ENCODE results near the gene KCNQ4.

KCNQ4 gene

DNA sequence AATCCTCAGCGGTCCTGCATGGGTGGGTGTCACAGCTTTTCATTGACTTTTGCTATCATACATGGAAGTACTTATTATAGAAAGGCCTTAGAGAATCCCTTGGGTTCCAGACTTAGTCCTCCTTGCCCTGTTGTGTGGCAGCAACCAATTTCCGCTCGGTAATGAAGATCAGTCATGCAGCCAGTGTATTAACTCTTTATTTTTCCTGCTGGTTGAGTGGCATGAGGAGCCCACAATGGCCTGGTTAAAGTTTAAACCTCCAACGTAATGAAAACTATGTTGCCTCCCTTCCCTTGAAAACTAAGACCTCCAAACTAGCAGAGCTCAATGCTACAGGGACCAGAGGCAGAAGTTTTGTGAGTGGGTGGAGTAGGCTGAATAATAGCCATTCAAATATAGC, 58.6 kb downstream of the KCNQ4 start:
- no peak overlapping the region for H3K4me3 Mint-ChIP-seq
- DNase-seq (ENCODE audit: low spot score in 2 of 2) (no peak), ATAC-seq (no peak)
- H3K27ac Mint-ChIP-seq, result no peak overlapping the region
- peaks cover 4% of the 10 kb centered on the region for H3K9me3 Mint-ChIP-seq
- H3K36me3 Mint-ChIP-seq, result peaks cover 5% of the 10 kb centered on the region
- H3K4me1 Mint-ChIP-seq, result peaks cover 20% of the 10 kb centered on the region

DNA sequence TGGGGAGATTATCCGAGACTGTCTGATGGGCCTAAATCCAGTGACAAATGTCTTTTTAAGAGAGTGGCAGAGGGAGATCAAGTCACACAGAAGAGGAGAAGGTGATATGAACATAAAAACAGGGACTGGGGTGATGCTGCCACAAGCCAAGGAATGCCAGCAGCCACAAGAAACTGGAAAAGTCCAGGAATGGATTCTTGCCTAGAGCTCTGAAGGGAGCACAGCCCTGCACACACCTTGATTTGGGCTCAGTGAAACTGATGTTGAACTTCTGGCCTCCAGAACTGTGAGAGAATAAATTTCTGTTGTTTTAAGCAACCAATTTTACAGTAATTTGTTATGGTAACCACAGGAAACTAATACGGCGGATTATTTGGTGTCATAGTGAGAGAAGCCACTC, 59.1 kb downstream of the KCNQ4 start:
- no peak overlapping the region for H3K4me3 Mint-ChIP-seq
- no peak for ATAC-seq
- H3K4me1 Mint-ChIP-seq, result peaks cover 20% of the 10 kb centered on the region

GRCh38 chr1:40844079-40844478, 60.5 kb downstream of the KCNQ4 start:
- Mint-ChIP-seq H3K27ac (no peak overlapping the region), H3K4me3 (no peak overlapping the region), H3K4me1 (peaks cover 18% of the 10 kb centered on the region), H3K9me3 (peaks cover 4% of the 10 kb centered on the region), H3K36me3 (peaks cover 3% of the 10 kb centered on the region)
- ATAC-seq, result no peak
- DNase-seq (ENCODE audit: low spot score in 2 of 2), result no peak

More for the DNA sequence above, 59.1 kb downstream of the KCNQ4 start:
- H3K36me3 Mint-ChIP-seq, result peaks cover 5% of the 10 kb centered on the region
- no peak for DNase-seq (ENCODE audit: low spot score in 2 of 2)
- H3K9me3 Mint-ChIP-seq, result peaks cover 4% of the 10 kb centered on the region
- H3K27ac Mint-ChIP-seq, result no peak overlapping the region

- peak; percentile 27 for ATAC-seq
- H3K27ac Mint-ChIP-seq, result peak overlapping the region; percentile 68
- DNase-seq (ENCODE audit: low spot score in 2 of 2), result no peak
These were observed 61.6 kb downstream of the KCNQ4 start for GRCh38 chr1:40844887-40845878.

DNA sequence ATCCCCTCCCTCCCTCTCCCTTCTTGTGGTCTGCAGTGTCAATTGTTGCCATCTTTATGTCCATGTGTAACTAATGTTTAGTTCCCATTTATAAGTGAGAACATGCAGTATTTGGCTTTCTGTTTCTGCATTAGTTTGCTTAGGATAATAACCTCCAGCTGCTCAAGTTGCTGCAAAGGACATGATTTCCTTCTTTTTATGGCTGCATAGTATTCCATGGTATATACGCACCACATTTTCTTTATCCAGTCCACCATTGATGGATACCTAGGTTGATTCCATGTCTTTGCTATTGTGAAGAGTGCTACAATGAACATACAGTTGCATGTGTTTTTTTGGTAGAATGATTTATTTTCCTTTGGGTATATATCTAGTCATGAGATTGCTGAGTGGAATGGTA, 62.3 kb downstream of the KCNQ4 start:
- H3K4me3 Mint-ChIP-seq, result no peak overlapping the region
- no peak for ATAC-seq
- peaks cover 3% of the 10 kb centered on the region for H3K4me1 Mint-ChIP-seq
- peak overlapping the region; percentile 68 for H3K27ac Mint-ChIP-seq
- peaks cover 4% of the 10 kb centered on the region for H3K9me3 Mint-ChIP-seq
- DNase-seq (ENCODE audit: low spot score in 2 of 2), result no peak
- H3K36me3 Mint-ChIP-seq, result no peaks in the 10 kb centered on the region

More at GRCh38 chr1:40844887-40845878, 61.6 kb downstream of the KCNQ4 start:
- peaks cover 4% of the 10 kb centered on the region for H3K9me3 Mint-ChIP-seq
- H3K4me1 Mint-ChIP-seq, result peaks cover 10% of the 10 kb centered on the region
- H3K36me3 Mint-ChIP-seq, result no peaks in the 10 kb centered on the region
- no peak overlapping the region for H3K4me3 Mint-ChIP-seq

DNA sequence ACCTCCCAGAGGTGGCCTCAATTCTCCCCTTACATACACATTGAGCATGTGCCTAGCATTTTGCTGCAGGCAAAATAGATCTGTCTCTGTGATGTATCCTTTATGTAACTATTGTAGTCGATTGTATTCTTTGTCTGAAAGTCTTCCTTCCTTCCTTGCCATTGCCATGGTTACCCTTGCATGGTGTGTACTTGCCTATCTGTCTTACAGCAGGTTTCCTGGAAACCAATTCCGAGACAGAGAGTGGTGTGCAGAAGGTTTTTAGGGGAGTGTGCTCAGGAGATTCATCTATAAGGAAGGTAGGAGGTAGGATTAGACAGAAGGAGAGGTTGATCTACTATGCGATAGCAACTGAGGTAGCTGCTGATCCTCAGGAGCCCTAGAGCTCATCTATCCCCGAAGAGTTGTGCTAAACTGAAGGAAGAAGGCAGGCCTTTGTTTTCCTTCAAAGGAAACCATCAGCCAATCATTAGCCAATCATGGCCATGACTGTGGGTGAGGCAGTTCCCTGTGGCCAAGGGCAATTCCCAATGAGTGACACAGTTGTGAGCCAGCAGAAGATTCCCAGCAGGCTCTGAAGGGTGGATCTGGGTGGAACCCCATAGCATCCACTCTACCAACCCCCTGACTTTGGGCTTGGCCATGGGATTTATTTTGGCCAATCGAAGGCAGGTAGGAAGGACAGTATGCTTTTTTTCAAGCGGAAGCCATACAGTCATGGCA, 63.6 kb downstream of the KCNQ4 start:
- no peaks in the 10 kb centered on the region for H3K36me3 Mint-ChIP-seq
- no peaks in the 10 kb centered on the region for H3K4me1 Mint-ChIP-seq
- H3K9me3 Mint-ChIP-seq, result peaks cover 4% of the 10 kb centered on the region
- ATAC-seq (no peak), DNase-seq (ENCODE audit: low spot score in 2 of 2) (no peak)
- H3K27ac Mint-ChIP-seq, result no peak overlapping the region
- H3K4me3 Mint-ChIP-seq, result no peak overlapping the region

GRCh38 chr1:40848530-40849189, 65.1 kb downstream of the KCNQ4 start:
- no peaks in the 10 kb centered on the region for H3K9me3 Mint-ChIP-seq
- DNase-seq (ENCODE audit: low spot score in 2 of 2) (no peak), ATAC-seq (no peak)
- H3K36me3 Mint-ChIP-seq, result no peaks in the 10 kb centered on the region
- no peaks in the 10 kb centered on the region for H3K4me1 Mint-ChIP-seq
- no peak overlapping the region for H3K4me3 Mint-ChIP-seq
- no peak overlapping the region for H3K27ac Mint-ChIP-seq

- no peaks in the 10 kb centered on the region for H3K9me3 Mint-ChIP-seq
- H3K36me3 Mint-ChIP-seq, result no peaks in the 10 kb centered on the region
- H3K27ac Mint-ChIP-seq, result peak overlapping the region; percentile 57
- H3K4me3 Mint-ChIP-seq, result no peak overlapping the region
- H3K4me1 Mint-ChIP-seq, result no peaks in the 10 kb centered on the region
- ATAC-seq (peak; percentile 88), DNase-seq (ENCODE audit: low spot score in 2 of 2) (peak; percentile 75 to 87)
These were observed 66.4 kb downstream of the KCNQ4 start for GRCh38 chr1:40849801-40850592.

- H3K4me1 Mint-ChIP-seq, result no peaks in the 10 kb centered on the region
- H3K36me3 Mint-ChIP-seq, result no peaks in the 10 kb centered on the region
- ATAC-seq (no peak), DNase-seq (ENCODE audit: low spot score in 2 of 2) (no peak)
- H3K4me3 Mint-ChIP-seq, result no peak overlapping the region
- no peaks in the 10 kb centered on the region for H3K9me3 Mint-ChIP-seq
- H3K27ac Mint-ChIP-seq, result no peak overlapping the region
These were observed 68.1 kb downstream of the KCNQ4 start for GRCh38 chr1:40851643-40852042.

DNA sequence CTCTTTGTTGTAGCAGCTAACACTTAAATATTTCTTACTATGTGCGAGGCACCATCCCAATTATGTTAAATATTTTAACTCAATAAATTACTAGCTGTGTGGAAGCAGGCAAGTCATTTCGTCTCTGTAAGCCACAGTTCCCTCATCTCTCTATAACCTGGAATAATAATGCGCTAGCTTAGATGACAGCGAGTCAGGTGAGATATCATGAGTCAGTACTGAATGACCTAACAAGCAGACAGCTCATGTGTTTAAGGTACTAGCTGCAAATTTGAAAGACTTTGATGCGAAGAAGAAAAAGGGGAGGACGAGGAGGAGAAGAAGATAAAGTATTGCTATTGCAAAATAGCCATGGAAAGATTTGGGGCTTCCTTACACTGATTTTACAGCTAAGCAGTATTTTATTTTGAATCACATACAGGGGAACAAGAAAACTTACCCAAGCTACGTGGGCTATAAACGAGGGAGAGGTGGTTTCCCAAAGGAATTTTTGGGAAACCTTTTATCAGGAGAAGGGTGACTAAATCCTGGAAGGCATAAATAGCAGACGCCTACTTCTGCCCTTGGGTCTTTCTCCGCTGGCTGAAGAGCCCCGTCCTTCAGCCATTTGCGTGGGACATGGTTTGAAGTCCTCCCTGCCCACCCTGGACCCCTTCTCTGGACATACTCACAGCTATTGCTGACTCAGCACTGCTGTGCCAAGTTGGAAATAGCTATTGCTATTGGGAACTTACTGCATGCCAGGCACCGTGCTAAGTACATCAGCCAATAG, 69.7 kb downstream of the KCNQ4 start:
- ATAC-seq (no peak), DNase-seq (ENCODE audit: low spot score in 2 of 2) (no peak)
- Mint-ChIP-seq H3K27ac (no peak overlapping the region), H3K9me3 (no peaks in the 10 kb centered on the region), H3K4me1 (no peaks in the 10 kb centered on the region), H3K4me3 (no peak overlapping the region), H3K36me3 (no peaks in the 10 kb centered on the region)

DNA sequence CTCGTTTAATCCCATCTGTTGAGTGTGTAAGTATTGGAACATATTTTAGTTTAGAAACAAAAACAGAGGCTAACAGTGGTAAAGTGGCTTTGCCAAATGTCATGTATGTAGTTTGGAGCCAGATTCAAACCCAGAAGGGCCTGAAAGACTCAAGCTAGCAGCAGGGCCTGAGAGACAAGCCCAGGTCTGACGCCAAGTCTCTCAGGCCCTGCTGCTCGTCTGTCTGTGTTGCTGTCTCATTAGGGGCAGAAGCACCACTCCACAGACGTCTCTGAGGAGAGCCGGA, 70.2 kb downstream of the KCNQ4 start:
- no peak for DNase-seq (ENCODE audit: low spot score in 2 of 2)
- Mint-ChIP-seq H3K36me3 (no peaks in the 10 kb centered on the region), H3K27ac (no peak overlapping the region), H3K4me3 (no peak overlapping the region), H3K9me3 (no peaks in the 10 kb centered on the region), H3K4me1 (no peaks in the 10 kb centered on the region)
- no peak for ATAC-seq

- H3K36me3 Mint-ChIP-seq, result no peaks in the 10 kb centered on the region
These were observed 71.9 kb downstream of the KCNQ4 start for GRCh38 chr1:40855513-40855912.

GRCh38 chr1:40856116-40856515, 72.5 kb downstream of the KCNQ4 start:
- Mint-ChIP-seq H3K27ac (no peak overlapping the region), H3K36me3 (no peaks in the 10 kb centered on the region), H3K9me3 (no peaks in the 10 kb centered on the region)

More at GRCh38 chr1:40855513-40855912, 71.9 kb downstream of the KCNQ4 start:
- ATAC-seq (no peak), DNase-seq (ENCODE audit: low spot score in 2 of 2) (no peak)
- no peak overlapping the region for H3K27ac Mint-ChIP-seq
- H3K4me1 Mint-ChIP-seq, result peaks cover under 1% of the 10 kb centered on the region
- no peaks in the 10 kb centered on the region for H3K9me3 Mint-ChIP-seq
- H3K4me3 Mint-ChIP-seq, result no peak overlapping the region

DNA sequence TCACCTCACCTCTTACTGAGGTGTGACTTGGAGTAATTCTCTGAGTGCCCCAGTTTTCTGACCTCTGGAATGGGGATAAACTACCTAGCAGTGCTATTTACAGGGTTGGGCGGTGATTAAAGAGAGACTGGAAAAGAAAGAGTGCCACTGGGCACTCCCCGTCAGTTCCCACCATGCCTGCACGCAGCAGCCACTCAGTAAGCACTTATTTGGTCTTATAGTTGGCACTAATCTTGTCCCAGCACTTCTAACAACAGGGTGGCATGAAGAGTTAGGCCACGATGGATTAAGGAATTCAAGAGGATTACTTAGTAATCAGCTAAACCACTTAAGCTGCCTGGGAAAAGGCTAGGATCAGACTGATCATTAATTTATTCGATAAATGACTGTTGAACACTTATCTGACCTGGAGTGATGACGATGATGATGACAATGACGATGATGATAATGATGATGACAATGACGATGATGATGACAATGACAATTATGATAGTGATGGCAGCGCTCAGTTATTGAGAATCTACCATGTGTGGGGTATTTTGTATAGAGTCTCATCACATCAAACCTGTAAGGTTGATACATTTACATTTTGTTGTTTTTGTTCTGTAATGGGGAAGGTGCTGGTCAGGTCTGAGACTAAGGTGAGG, 73.2 kb downstream of the KCNQ4 start:
- H3K4me1 Mint-ChIP-seq, result peaks cover 7% of the 10 kb centered on the region
- ATAC-seq, result no peak
- no peak for DNase-seq (ENCODE audit: low spot score in 2 of 2)
- no peak overlapping the region for H3K27ac Mint-ChIP-seq
- no peak overlapping the region for H3K4me3 Mint-ChIP-seq
- no peaks in the 10 kb centered on the region for H3K36me3 Mint-ChIP-seq
- H3K9me3 Mint-ChIP-seq, result no peaks in the 10 kb centered on the region

More at GRCh38 chr1:40856116-40856515, 72.5 kb downstream of the KCNQ4 start:
- no peak overlapping the region for H3K4me3 Mint-ChIP-seq
- ATAC-seq (no peak), DNase-seq (ENCODE audit: low spot score in 2 of 2) (no peak)
- H3K4me1 Mint-ChIP-seq, result peaks cover 7% of the 10 kb centered on the region
